HG03354 (cell line): ENCODE measurements around the gene VSIR.

Source experiments
- ATAC-seq: cut with Tn5 transposase; IDR thresholded peaks from one replicate; pipeline ENCODE4 v1.9.1; 2021; ENCODE audit warnings: mild to moderate bottlenecking; ENCODE audit not compliant: unreplicated experiment, poor library complexity, severe bottlenecking

The VSIR gene

DNA sequence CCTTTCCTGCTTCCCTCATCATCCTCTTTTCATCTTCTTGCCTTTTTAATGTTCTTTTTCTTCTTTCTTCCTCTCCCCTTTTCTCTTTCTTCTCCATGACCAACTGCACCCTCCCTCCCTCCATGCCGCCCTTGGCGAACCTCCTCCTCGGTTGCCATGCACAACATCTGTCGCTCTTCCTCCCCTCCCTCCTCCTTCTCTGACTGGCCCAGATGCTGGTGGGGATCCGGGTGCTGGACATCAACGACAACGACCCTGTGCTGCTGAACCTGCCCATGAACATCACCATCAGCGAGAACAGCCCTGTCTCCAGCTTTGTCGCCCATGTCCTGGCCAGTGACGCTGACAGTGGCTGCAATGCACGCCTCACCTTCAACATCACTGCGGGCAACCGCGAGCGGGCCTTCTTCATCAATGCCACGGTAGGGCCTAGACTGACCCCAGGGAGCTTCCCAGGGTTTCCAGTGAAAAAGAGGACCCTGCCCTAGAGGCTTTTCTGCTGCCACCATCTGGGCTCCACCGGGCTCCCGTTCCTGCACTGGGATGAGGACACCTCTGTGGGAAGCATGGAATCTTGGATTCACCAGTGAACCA is 11.5 kb upstream of the VSIR start:
- ATAC-seq, result no peak

DNA sequence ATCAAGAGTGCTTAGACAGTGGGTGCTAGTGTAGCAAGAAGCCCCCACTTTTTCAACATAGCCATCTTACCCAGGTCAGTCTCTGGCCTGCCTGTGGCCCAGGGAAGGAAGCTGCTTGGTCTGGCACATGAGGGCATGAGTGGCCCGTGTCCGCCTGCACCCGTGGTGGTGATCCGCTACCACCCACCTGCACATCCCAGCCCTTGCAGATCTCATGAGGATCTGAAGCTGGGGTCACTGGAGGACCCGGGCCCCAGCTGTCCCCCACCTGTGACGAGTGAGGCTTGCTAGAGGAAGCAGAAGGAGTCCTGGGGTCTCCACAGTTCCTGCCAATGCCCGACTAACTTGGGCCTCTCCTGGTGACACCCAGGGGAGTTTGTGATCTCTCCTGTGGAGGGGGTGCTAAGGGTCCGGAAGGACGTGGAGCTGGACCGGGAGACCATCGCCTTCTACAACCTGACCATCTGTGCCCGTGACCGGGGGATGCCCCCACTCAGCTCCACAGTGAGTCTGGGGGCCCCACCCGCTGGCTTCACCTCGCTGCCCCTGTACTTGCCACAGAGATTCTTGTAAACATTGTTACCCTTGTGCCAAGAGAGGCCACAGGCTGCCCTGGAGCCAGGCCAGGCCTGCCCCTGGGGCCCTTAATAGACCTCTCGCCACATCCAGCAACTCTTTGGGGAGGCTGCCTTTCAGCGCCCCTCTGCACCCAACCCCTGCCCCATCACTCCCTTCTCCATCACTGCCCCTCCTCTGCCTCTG is 10.8 kb upstream of the VSIR start:
- ATAC-seq, result no peak

GRCh38 chr10:71782917-71783490 is 9.7 kb upstream of the VSIR start:
- ATAC-seq, result no peak

DNA sequence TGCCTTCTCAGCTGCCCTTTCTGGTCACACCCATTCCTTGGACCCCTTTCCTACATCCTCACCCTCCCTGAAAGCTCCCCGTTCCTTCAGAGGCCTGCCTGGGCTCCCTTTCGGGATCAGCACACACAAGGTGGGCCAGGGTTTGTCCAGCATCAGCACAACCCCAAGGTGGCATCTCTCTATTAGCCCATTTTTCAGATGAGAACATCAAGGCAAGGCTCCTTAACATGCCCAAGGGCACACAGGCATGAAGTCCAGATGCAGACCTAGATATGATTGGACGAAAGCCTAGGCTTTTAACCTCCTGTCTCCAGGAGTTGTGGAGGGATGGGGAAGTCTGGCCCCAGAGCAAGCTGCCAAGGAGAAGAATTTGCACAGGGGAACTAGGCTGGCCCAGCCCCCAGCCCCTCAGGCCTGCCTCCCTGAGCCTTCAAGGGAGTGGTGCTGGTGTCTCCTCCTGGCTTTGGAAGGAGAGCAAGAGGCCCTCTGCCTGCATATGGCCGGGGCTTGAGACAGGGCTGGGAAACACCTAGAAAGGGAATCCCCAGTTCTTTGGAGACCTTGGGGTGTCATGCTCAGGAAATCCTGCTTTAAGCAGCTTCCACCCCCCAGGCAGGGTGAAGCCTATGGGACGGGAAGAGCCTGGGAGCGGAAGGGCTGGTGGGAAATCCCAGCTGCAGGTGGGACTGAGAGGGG is 9.0 kb upstream of the VSIR start:
- ATAC-seq, result no peak

GRCh38 chr10:71780719-71781118 is 7.4 kb upstream of the VSIR start:
- ATAC-seq, result no peak

GRCh38 chr10:71780156-71780555 is 6.8 kb upstream of the VSIR start:
- ATAC-seq, result no peak

GRCh38 chr10:71779641-71780040 is 6.3 kb upstream of the VSIR start:
- ATAC-seq, result no peak

GRCh38 chr10:71778071-71778825 is 4.9 kb upstream of the VSIR start:
- no peak for ATAC-seq

DNA sequence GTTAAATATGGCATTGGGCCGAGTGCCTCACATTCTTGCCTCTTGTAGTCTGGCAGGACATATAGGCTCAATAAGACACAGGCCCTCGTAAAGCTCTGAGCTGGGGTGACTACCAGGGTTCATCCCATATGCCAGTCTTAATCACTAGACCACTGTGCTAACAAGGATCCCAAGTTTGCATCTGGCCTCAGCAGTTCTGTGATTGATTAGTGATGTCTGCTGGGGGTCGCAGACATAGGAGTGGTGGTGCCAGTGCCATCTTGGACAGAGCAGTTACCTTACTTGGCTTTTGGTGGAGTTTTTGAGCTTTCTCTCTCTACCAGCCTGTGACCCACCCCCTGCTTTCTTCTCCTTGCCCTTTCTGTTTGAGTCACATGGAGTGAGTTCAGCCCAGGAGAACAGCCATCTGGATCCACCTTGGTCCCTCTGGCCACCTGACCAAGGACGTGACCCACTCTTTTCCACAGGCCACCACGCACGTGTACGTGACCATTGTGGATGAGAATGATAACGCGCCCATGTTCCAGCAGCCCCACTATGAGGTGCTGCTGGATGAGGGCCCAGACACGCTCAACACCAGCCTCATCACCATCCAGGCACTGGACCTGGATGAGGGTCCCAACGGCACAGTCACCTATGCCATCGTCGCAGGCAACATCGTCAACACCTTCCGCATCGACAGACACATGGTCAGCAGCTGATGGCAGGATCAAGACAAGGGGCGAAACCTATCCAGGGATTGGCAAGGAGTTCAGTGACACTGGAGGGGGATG is 4.1 kb upstream of the VSIR start:
- no peak for ATAC-seq

- no peak for ATAC-seq
Measured at GRCh38 chr10:71776481-71776925, 3.2 kb upstream of the VSIR start.

GRCh38 chr10:71774916-71775702 is 1.8 kb upstream of the VSIR start:
- no peak for ATAC-seq

DNA sequence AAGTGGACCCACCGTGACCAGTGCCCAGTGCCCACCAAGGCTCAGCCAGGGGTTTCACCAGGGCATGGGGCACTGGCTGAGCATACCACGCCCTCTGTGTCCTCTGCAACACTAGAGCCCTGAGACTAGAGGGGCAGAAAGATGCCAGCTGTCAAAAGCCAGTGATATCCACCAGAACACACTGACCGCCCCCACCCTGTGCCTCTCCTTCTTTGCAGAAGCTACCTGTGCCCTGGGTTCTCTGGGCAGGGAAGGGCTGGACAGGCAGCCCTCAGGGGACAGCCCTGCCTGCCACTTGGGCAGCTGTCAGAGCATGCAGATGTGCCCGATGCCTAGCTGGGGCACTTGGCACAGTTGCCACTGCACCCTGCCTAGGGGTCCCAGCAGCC is 494 bp downstream of the VSIR start:
- no peak for ATAC-seq

DNA sequence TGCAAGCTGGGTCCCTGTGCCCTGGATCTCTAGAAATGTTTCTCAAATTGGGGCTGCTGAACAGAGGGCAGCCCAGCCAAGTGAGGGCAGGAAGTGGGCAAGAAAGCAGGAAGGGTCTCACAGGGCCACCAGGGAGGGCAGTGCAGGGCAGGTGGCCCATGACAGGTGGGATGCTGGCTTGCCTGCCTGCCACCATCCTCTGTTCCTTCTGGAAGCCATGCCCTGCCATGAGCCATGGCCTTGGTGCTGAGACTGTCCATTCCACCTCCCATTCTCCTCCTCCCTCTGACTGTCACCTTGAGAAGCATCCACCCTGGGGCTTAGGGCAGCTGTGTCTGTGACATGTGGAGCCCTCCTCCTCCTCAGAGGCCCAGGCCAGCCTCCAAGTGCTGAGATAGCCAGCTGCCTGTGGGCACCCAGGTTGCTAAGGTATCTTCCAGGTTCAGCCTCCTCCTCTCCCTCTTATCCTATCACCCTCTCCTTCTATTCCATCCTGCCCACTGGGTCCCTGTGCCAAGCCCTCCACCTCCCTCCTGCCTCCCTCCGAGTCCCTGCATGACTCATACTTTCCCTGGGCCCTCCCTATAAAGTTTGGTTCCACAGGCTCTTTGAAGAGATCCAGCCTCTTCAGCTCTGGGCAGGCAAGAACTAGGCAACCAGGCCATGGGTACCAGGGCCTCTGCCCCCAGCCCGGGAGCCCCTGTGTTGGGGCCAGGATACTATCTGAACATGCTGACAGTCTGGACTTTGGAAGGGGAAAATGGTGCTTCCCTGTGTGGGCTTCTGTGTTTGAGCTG is 1.3 kb downstream of the VSIR start:
- ATAC-seq, result no peak

- no peak for ATAC-seq
Measured at GRCh38 chr10:71771204-71771603, 2.1 kb downstream of the VSIR start.

GRCh38 chr10:71770789-71771188 is 2.5 kb downstream of the VSIR start:
- ATAC-seq, result no peak

DNA sequence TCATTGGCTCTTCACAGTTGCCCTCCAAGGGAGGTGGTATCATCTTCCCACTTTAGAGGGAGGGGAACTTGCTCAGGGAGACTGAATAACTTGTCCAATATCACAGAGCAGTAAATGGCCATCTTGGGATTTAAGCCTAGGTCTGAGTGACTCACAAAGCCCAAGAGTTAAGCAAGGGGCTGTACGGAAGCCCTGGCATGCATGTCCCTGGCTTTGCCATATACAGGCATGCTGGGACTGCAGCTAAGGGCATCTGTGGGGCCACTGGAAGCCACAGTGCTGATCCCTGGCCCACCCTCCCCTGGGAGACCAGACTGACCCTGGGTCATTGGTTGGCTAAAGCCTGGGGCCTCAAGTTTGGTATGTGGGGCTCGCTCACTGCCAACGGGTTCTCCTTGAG is 3.1 kb downstream of the VSIR start:
- ATAC-seq, result no peak

DNA sequence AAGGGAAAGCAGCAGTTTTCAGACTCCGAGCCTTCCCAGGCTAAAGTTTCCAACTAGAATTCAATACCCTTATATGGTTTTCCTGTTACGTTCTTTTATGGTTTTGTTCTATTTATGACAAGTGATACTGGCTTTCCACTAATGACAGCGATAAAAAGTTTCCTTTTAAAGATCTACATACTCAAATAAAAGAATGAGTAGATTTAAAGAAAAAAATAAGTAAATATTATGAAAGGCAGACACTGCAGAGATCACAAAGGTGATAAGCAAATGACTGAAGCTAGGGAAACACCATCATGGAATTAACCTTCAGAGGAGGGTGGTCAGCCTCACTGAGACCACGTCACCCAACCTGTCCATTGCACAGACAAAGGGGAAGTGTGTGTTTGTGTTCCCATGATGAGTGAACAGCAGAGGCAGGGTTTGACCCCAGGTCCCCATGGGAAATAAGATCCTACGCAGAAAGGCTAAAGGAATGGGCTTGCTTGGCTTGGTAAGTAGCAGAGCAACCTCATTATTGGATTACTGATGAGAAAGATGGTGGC is 4.0 kb downstream of the VSIR start:
- peak; percentile 13 for ATAC-seq
